GM12891 (cell line): ENCODE data around the gene HEATR5A.

Experiments
- DNase-seq: peaks from one replicate; pipeline ENCODE4 v3.0.0; 2011; ENCODE audit warnings: low spot score; ENCODE audit not compliant: insufficient read length
- FAIRE-seq: peaks from 2 replicates; lab custom pipeline; 2011; peaks lifted over from hg19 to GRCh38; lab: Jason Lieb, UNC
- PAX5 ChIP-seq: IDR thresholded peaks from 2 replicates; pipeline ENCODE4 v1.6.1; 2011; ENCODE audit warnings: low read length, moderate library complexity, mild to moderate bottlenecking; ENCODE audit not compliant: insufficient read depth, severe bottlenecking
- POLR2A ChIP-seq: IDR thresholded peaks from 2 replicates; pipeline ENCODE4 v1.6.1; 2011; ENCODE audit warnings: low read depth, low read length, control low read depth
- POLR2AphosphoS5 ChIP-seq: IDR thresholded peaks from 2 replicates; pipeline ENCODE4 v1.6.1; 2011; ENCODE audit warnings: low read depth, low read length, control low read depth
- POU2F2 ChIP-seq: IDR thresholded peaks from 2 replicates; pipeline ENCODE4 v1.6.1; 2011; ENCODE audit warnings: low read depth, mild to moderate bottlenecking, control low read depth, low read length, moderate library complexity
- SPI1 ChIP-seq: IDR thresholded peaks from 2 replicates; pipeline ENCODE4 v1.6.1; 2011; ENCODE audit warnings: low read depth, low read length, control low read depth
- TAF1 ChIP-seq: IDR thresholded peaks from 2 replicates; pipeline ENCODE4 v1.6.1; 2011; ENCODE audit warnings: low read depth, low read length, control low read depth

HEATR5A gene

GRCh38 chr14:31425905-31426304 lies 5.6 kb upstream of the HEATR5A start:
- no peak for FAIRE-seq
- DNase-seq = no peak

GRCh38 chr14:31421200-31421599 lies 850 bp upstream of the HEATR5A start:
- TF ChIP-seq SPI1 = no peak
- no peak for TF ChIP-seq PAX5
- no peak for FAIRE-seq
- no peak for DNase-seq

More at GRCh38 chr14:31425905-31426304, 5.6 kb upstream of the HEATR5A start:
- no peak for TF ChIP-seq POLR2AphosphoS5
- no peak for TF ChIP-seq POU2F2
- no peak for TF ChIP-seq POLR2A
- TF ChIP-seq TAF1 = no peak
- TF ChIP-seq SPI1 = no peak
- TF ChIP-seq PAX5 = no peak

GRCh38 chr14:31419967-31420318 lies 407 bp downstream of the HEATR5A start:
- DNase-seq = peak; percentile 26
- FAIRE-seq = peak; percentile 41
- TF ChIP-seq POLR2A = no peak
- TF ChIP-seq POU2F2 = no peak
- no peak for TF ChIP-seq POLR2AphosphoS5
- no peak for TF ChIP-seq SPI1

GRCh38 chr14:31419179-31419966 lies 977 bp downstream of the HEATR5A start:
- FAIRE-seq = no peak
- peak; percentile 7 for DNase-seq
- TF ChIP-seq POLR2A = no peak
- TF ChIP-seq POU2F2 = no peak
- no peak for TF ChIP-seq POLR2AphosphoS5
- no peak for TF ChIP-seq SPI1
- TF ChIP-seq TAF1 = no peak
- TF ChIP-seq PAX5 = no peak

- FAIRE-seq = no peak
- no peak for DNase-seq
- TF ChIP-seq SPI1 (no peak), POU2F2 (no peak), PAX5 (no peak), POLR2AphosphoS5 (no peak), POLR2A (no peak), TAF1 (no peak)
Measured at GRCh38 chr14:31418440-31418839, 1.9 kb downstream of the HEATR5A start.

- FAIRE-seq (peak; percentile 43), DNase-seq (no peak)
- no peak for TF ChIP-seq PAX5
- TF ChIP-seq TAF1 = no peak
- TF ChIP-seq SPI1 = no peak
- no peak for TF ChIP-seq POLR2A
- TF ChIP-seq POU2F2 = no peak
- TF ChIP-seq POLR2AphosphoS5 = no peak
Measured at GRCh38 chr14:31414190-31414833, 6.0 kb downstream of the HEATR5A start.

- no peak for DNase-seq
- FAIRE-seq = no peak
- TF ChIP-seq PAX5 (no peak), POLR2A (no peak), POLR2AphosphoS5 (no peak), SPI1 (no peak), POU2F2 (no peak), TAF1 (no peak)
Measured at GRCh38 chr14:31411218-31411727, 9.1 kb downstream of the HEATR5A start.

- TF ChIP-seq SPI1 = peak; percentile 82
- no peak for TF ChIP-seq POU2F2
- FAIRE-seq (no peak), DNase-seq (no peak)
Measured at GRCh38 chr14:31410048-31410650, 10.2 kb downstream of the HEATR5A start.

- TF ChIP-seq POLR2AphosphoS5 = no peak
- no peak for DNase-seq
- FAIRE-seq = no peak
Measured at GRCh38 chr14:31408421-31408820, 11.9 kb downstream of the HEATR5A start.
